Keratinocyte (primary cell): ENCODE data around the gene TRPM3. TPM values are rescaled to one million over a fixed set of nuclear protein-coding genes. Genes with fewer than 3 reads are reported as not detected.

Experiments used
- DNase-seq: peaks from one replicate; pipeline ENCODE4 v3.0.0-alpha.2; 2011; ENCODE audit warnings: low read depth, missing footprints, low spot score
- FAIRE-seq: peaks from 2 replicates; lab custom pipeline; 2011; peaks lifted over from hg19 to GRCh38; lab: Jason Lieb, UNC
- H2AFZ ChIP-seq: 2 replicates; pipeline ENCODE4 v1.6.0; 2012; ENCODE audit warnings: low read length, control low read depth, inconsistent platforms; ENCODE audit not compliant: control insufficient read depth
- H3K27ac ChIP-seq: 2 replicates; pipeline ENCODE4 v1.5.1; 2011; ENCODE audit warnings: low read length; ENCODE audit not compliant: control insufficient read depth, insufficient read depth
- H3K27me3 ChIP-seq: 3 replicates; pipeline ENCODE4 v1.6.0; 2011; ENCODE audit warnings: low read length; ENCODE audit not compliant: control insufficient read depth, insufficient read depth; ENCODE audit errors: extremely low read depth
- H3K36me3 ChIP-seq, 2 experiments: 2 replicates in 1 of 2; 3 replicates in 1 of 2; pipeline ENCODE4 v1.5.1; 2011; ENCODE audit warnings: low read length in 2 of 2, mild to moderate bottlenecking in 1 of 2; ENCODE audit not compliant: control insufficient read depth in 2 of 2, insufficient read depth in 2 of 2; ENCODE audit errors: extremely low read depth in 1 of 2
- H3K4me1 ChIP-seq: 3 replicates; pipeline ENCODE4 v1.5.1; 2011; ENCODE audit warnings: low read length; ENCODE audit not compliant: control insufficient read depth, insufficient read depth; ENCODE audit errors: extremely low read depth
- H3K4me2 ChIP-seq: 3 replicates; pipeline ENCODE4 v1.6.0; 2011; ENCODE audit warnings: low read depth, low read length; ENCODE audit not compliant: control insufficient read depth, insufficient read depth; ENCODE audit errors: extremely low read depth
- H3K4me3 ChIP-seq, 3 experiments: fragments of 200-600 bp in 1 of 3; sonication (generic) in 1 of 3; 2 replicates in 2 of 3; 3 replicates in 1 of 3; pipeline ENCODE4 v1.5.1; 2011 to 2016; ENCODE audit warnings: low read length in 3 of 3, mild to moderate bottlenecking in 3 of 3, control low read depth in 2 of 3, inconsistent platforms in 1 of 3, low read depth in 1 of 3, mixed read lengths in 1 of 3, mixed run types in 1 of 3, moderate library complexity in 1 of 3; ENCODE audit not compliant: control insufficient read depth in 2 of 3, insufficient read depth in 2 of 3; ENCODE audit errors: extremely low read depth in 1 of 3
- H3K79me2 ChIP-seq: 2 replicates; pipeline ENCODE4 v1.6.0; 2012; ENCODE audit warnings: low read length; ENCODE audit not compliant: control insufficient read depth, insufficient read depth
- H3K9ac ChIP-seq: 3 replicates; pipeline ENCODE4 v1.6.0; 2011; ENCODE audit warnings: low read length; ENCODE audit not compliant: control insufficient read depth, insufficient read depth; ENCODE audit errors: extremely low read depth
- H3K9me1 ChIP-seq: 3 replicates; pipeline ENCODE4 v1.6.0; 2011; ENCODE audit warnings: low read length; ENCODE audit not compliant: control insufficient read depth, insufficient read depth; ENCODE audit errors: extremely low read depth
- H3K9me3 ChIP-seq: 2 replicates; pipeline ENCODE4 v1.5.1; 2012; ENCODE audit warnings: low read depth, low read length; ENCODE audit not compliant: control insufficient read depth
- H4K20me1 ChIP-seq: 3 replicates; pipeline ENCODE4 v1.6.0; 2011; ENCODE audit warnings: low read length; ENCODE audit not compliant: control insufficient read depth, insufficient read depth; ENCODE audit errors: extremely low read depth
- EZH2 ChIP-seq: IDR thresholded peaks from one replicate; pipeline ENCODE4 v1.6.1; 2012; ENCODE audit warnings: inconsistent platforms, mild to moderate bottlenecking, low read length, moderate library complexity
- dilution Hi-C: fragments of 300-500 bp; cut with MboI; formaldehyde crosslinking; loops from one replicate; pipeline ENCODE4 v1.7.0; 2020; ENCODE audit warnings: low sequenced_read_pairs; ENCODE audit not compliant: extremely low pct_ligation_motif_present
- polyA plus RNA-seq, 5 experiments: library from polyadenylated mRNA; depleted of rRNA in 3 of 5; stranded (reverse) in 3 of 5; stranded (forward) in 1 of 5; unstranded in 1 of 5; fragments of >200 nt; gene quantifications; 1 replicate in 1 of 5; 2 replicates in 3 of 5; 3 replicates in 1 of 5; pipeline versions ENCODE4 v1.2.1 to v1.2.3, GENCODE V29; 2011 to 2012; ENCODE audit warnings: missing spikeins in 2 of 5, low read depth in 1 of 5, low replicate concordance in 1 of 5
- TF ChIP-seq, protein P1 (sequence below), 3 experiments: IDR thresholded peaks in 1 of 3; conservative IDR thresholded peaks in 1 of 3; optimal IDR thresholded peaks in 1 of 3; 2 replicates in 2 of 3; 3 replicates in 1 of 3; pipeline versions ENCODE3 to v1.5.1; 2011; ENCODE audit warnings: low read length in 3 of 3, mild to moderate bottlenecking in 3 of 3, moderate library complexity in 2 of 3, control low read depth in 1 of 3, inconsistent platforms in 1 of 3; ENCODE audit not compliant: insufficient read depth in 2 of 3; ENCODE audit errors: extremely low read depth in 1 of 3

The TRPM3 gene
- polyA plus RNA-seq, 1 donor (not counting 4 experiments of a cell fraction or from before 2014, with no cell fraction given): 0.03 TPM

DNA sequence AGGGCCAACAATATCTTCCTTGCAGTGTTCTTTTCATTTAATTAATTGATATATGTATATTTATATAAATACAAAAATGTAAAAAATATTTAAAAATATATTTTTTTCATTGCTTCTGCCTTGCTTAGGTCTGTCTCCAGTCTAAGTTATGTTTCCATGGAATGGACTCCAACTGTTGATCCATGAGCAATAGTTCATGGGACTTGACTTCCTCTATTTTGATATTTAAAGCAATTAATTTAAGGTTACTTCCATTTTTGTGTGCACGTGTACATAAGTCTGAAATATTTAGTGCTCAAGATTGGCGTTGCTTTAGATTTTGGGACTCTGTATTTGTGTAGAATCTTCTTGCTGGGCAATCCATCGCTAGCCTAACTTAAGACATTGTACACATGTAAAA, 551.6 kb downstream of the TRPM3 start:
- no peaks in the 10 kb centered on the region for H3K79me2 ChIP-seq
- TF ChIP-seq, protein P1, sequence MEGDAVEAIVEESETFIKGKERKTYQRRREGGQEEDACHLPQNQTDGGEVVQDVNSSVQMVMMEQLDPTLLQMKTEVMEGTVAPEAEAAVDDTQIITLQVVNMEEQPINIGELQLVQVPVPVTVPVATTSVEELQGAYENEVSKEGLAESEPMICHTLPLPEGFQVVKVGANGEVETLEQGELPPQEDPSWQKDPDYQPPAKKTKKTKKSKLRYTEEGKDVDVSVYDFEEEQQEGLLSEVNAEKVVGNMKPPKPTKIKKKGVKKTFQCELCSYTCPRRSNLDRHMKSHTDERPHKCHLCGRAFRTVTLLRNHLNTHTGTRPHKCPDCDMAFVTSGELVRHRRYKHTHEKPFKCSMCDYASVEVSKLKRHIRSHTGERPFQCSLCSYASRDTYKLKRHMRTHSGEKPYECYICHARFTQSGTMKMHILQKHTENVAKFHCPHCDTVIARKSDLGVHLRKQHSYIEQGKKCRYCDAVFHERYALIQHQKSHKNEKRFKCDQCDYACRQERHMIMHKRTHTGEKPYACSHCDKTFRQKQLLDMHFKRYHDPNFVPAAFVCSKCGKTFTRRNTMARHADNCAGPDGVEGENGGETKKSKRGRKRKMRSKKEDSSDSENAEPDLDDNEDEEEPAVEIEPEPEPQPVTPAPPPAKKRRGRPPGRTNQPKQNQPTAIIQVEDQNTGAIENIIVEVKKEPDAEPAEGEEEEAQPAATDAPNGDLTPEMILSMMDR (optimal IDR thresholded peaks at IDR 0.05 in 1 of 3, IDR thresholded peaks at IDR 0.05 in 1 of 3, conservative IDR thresholded peaks at IDR 0.05 in 1 of 3; ENCODE audit: extremely low read depth in 1 of 3, insufficient read depth in 2 of 3, low read length in 3 of 3): no peak
- no peak for TF ChIP-seq EZH2
- no peak overlapping the region for H3K4me2 ChIP-seq
- no peaks in the 10 kb centered on the region for H3K9me3 ChIP-seq
- no peak overlapping the region for H3K27ac ChIP-seq
- no peak overlapping the region for H2AFZ ChIP-seq
- no peak overlapping the region for H3K9ac ChIP-seq
- no peaks in the 10 kb centered on the region for H3K27me3 ChIP-seq
- no peak for DNase-seq
- dilution Hi-C loops: no loop called here
- no peak for FAIRE-seq
- no peaks in the 10 kb centered on the region for H3K4me1 ChIP-seq
- no peaks in the 10 kb centered on the region for H3K9me1 ChIP-seq
- no peaks in the 10 kb centered on the region for H3K36me3 ChIP-seq
- no peak overlapping the region for H3K4me3 ChIP-seq
- no peaks in the 10 kb centered on the region for H4K20me1 ChIP-seq

DNA sequence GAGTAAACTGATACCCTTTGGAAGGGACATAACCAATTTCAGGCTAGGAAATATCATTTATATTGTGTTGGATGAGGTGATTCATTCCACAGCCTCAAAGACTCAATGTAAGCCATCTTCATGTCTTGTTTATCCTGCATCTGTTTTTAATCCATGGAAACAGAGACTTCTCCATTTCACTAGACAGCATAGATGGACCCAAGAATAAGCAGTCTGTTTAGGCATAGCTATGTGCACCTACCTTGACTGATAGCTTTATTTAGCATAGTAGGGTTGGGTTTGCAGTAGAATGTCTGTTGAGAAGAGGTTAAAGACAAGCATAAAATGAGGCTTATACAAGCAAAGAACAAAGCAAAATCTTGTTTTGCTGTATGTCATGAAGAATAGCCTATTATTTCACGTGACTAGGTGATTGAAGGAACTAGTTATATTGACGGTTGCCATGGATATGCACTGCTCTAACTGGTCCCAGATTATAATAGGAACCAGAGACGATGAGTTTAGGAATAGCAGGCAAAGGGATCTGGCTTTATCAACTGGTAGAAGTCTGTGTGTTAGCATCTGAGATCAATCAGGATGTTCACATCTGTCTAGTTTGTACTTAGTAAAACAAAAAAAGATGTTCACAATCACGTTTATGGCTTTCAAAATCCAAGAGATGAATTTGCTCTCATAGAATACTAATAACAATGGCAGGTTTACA, 552.2 kb downstream of the TRPM3 start:
- Histone ChIP-seq H3K9me3 (no peaks in the 10 kb centered on the region), H3K9ac (no peak overlapping the region), H2AFZ (no peak overlapping the region), H3K9me1 (no peaks in the 10 kb centered on the region), H3K4me1 (no peaks in the 10 kb centered on the region), H3K36me3 (no peaks in the 10 kb centered on the region), H3K4me3 (no peak overlapping the region), H3K27ac (no peak overlapping the region), H3K4me2 (no peak overlapping the region), H3K27me3 (no peaks in the 10 kb centered on the region), H3K79me2 (no peaks in the 10 kb centered on the region), H4K20me1 (no peaks in the 10 kb centered on the region)
- DNase-seq (no peak), FAIRE-seq (no peak)
- dilution Hi-C loops: no loop called here
- TF ChIP-seq, protein P1 (optimal IDR thresholded peaks at IDR 0.05 in 1 of 3, IDR thresholded peaks at IDR 0.05 in 1 of 3, conservative IDR thresholded peaks at IDR 0.05 in 1 of 3; ENCODE audit: extremely low read depth in 1 of 3, insufficient read depth in 2 of 3, low read length in 3 of 3): no peak
- TF ChIP-seq EZH2: no peak
